SU-DHL-6 (cell line): ENCODE data around the gene NEUROD2.

Experiments used
- CTCF ChIP-seq: fragments of 200-600 bp; sonication (generic); IDR thresholded peaks from one replicate; pipeline ENCODE4 v1.5.1; 2017; ENCODE audit warnings: antibody characterized with exemption, mild to moderate bottlenecking, low read length, moderate library complexity; ENCODE audit not compliant: insufficient read depth, poor library complexity, severe bottlenecking
- EZH2phosphoT487 ChIP-seq: fragments of 200-600 bp; sonication (generic), shearing (Covaris generic); conservative IDR thresholded peaks from 2 replicates; pipeline ENCODE4 v1.6.1; 2018; ENCODE audit warnings: mild to moderate bottlenecking, antibody characterized with exemption, low read length, moderate library complexity, mixed read lengths

GRCh38 chr17:39631403-39631802 lies 23.7 kb upstream of the NEUROD2 start:
- TF ChIP-seq CTCF, result no peak
- no peak for TF ChIP-seq EZH2phosphoT487
